ENCODE data around the gene TBC1D32.
"Not testable (repeated sequence)": the region's sequence is repeated elsewhere in the genome, so short reads cannot be mapped to it uniquely, and the experiment has no call there.

Gene TBC1D32

DNA sequence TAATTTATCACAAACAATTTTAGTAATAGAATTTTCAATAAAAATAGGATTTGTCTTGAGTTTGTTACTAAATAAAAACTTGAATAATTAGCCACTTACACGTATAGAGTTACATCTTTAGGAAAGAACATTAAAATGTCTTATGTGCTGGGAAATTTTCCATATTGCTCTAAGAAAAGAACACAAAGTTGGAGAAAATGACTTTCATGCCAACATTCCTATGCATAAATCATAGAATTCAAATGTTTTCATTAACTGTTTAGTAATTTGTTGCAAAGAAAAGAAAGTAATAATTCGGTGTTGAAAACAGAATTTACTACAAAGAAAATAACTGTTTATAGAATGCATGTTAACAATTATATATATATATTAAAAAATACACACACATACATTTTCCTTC, 4.7 kb upstream of the TBC1D32 start:
- H3K4me3 ChIP-seq (ENCODE audit: low read depth, low read length), result no peak overlapping the region
- DNase-seq (ENCODE audit: low read depth), result no peak
- TF ChIP-seq, protein P1, sequence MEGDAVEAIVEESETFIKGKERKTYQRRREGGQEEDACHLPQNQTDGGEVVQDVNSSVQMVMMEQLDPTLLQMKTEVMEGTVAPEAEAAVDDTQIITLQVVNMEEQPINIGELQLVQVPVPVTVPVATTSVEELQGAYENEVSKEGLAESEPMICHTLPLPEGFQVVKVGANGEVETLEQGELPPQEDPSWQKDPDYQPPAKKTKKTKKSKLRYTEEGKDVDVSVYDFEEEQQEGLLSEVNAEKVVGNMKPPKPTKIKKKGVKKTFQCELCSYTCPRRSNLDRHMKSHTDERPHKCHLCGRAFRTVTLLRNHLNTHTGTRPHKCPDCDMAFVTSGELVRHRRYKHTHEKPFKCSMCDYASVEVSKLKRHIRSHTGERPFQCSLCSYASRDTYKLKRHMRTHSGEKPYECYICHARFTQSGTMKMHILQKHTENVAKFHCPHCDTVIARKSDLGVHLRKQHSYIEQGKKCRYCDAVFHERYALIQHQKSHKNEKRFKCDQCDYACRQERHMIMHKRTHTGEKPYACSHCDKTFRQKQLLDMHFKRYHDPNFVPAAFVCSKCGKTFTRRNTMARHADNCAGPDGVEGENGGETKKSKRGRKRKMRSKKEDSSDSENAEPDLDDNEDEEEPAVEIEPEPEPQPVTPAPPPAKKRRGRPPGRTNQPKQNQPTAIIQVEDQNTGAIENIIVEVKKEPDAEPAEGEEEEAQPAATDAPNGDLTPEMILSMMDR (IDR thresholded peaks at IDR 0.05; ENCODE audit: low read depth, low read length, missing control alignments), result no peak

DNA sequence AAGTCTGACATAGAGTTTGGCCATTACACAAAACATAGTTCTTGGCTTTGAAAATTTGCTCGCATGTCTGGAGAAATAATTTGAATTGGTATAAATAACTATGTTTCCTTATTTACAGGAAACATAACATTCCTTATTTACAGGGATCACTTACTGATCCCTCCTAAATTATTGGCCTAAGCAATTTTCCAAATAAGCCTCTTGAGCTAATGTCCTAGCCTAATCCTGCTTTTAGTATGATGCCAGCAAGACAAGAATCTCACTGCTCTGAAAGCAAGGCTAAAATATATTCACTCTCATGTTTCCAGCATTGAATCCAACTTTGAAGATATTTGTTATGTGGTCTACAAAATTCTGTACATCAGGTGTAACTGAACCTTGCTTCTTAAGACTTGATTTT, 4.1 kb upstream of the TBC1D32 start:
- no peak for DNase-seq (ENCODE audit: low read depth)
- TF ChIP-seq, protein P1 (IDR thresholded peaks at IDR 0.05; ENCODE audit: low read depth, low read length, missing control alignments), result no peak
- H3K4me3 ChIP-seq (ENCODE audit: low read depth, low read length), result no peak overlapping the region

- no peak for DNase-seq (ENCODE audit: low read depth)
Observed at GRCh38 chr6:121335087-121336008, 1.1 kb upstream of the TBC1D32 start.

GRCh38 chr6:121333694-121334093, 586 bp downstream of the TBC1D32 start:
- H3K4me3 ChIP-seq (ENCODE audit: low read depth, low read length), result peak overlapping the region; percentile 73; the same call in 1 of the 2 replicates
- DNase-seq (ENCODE audit: low read depth), result not testable (repeated sequence)

More at GRCh38 chr6:121335087-121336008, 1.1 kb upstream of the TBC1D32 start:
- TF ChIP-seq, protein P1 (IDR thresholded peaks at IDR 0.05; ENCODE audit: low read depth, low read length, missing control alignments), result no peak
- H3K4me3 ChIP-seq (ENCODE audit: low read depth, low read length), result peak overlapping the region; percentile 73

DNA sequence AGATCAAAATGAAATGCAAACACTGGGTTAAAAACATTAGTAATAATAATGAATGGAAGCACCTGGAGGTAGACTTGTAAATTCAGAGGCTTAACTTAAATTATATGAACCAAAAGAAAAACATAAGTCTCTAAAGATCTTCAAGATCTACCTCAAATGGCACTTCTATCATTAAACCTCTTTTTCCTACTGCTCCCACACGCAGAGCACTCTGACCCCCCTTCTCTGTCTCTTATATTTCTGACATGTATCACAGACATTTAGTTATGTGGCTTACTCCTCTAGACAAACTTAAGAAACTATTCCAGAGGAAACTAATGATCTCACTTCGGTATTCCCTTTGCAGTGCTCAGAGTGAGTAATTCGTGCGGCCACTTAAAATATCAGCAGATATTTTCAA, 1.1 kb downstream of the TBC1D32 start:
- no peak for DNase-seq (ENCODE audit: low read depth)
- no peak overlapping the region for H3K4me3 ChIP-seq (ENCODE audit: low read depth, low read length)

GRCh38 chr6:121330516-121330915, 3.8 kb downstream of the TBC1D32 start:
- TF ChIP-seq, protein P1 (IDR thresholded peaks at IDR 0.05; ENCODE audit: low read depth, low read length, missing control alignments), result no peak
- no peak overlapping the region; the same call in 1 of the 2 replicates for H3K4me3 ChIP-seq (ENCODE audit: low read depth, low read length)
- DNase-seq (ENCODE audit: low read depth), result no peak

More for the DNA sequence above, 1.1 kb downstream of the TBC1D32 start:
- TF ChIP-seq, protein P1 (IDR thresholded peaks at IDR 0.05; ENCODE audit: low read depth, low read length, missing control alignments), result no peak

GRCh38 chr6:121321282-121321681, 13.0 kb downstream of the TBC1D32 start:
- no peak for DNase-seq (ENCODE audit: low read depth)
- H3K4me3 ChIP-seq (ENCODE audit: low read depth, low read length), result no peak overlapping the region
- TF ChIP-seq, protein P1 (IDR thresholded peaks at IDR 0.05; ENCODE audit: low read depth, low read length, missing control alignments), result no peak

Data from GM12864 (cell line).